Smooth muscle cell (in vitro differentiated cells): Measurements from ENCODE around the gene CRYGB. TPM values are rescaled to one million over a fixed set of nuclear protein-coding genes. Genes with fewer than 3 reads are reported as not detected.
"Not testable (repeated sequence)": the region's sequence is repeated elsewhere in the genome, so short reads cannot be mapped to it uniquely, and the experiment has no call there.

Source experiments
- DNase-seq: peaks from one replicate; lab custom pipeline; 2025; ENCODE audit not compliant: unreplicated experiment; lab: John Stamatoyannopoulos, UW
- H2AFZ ChIP-seq: fragments of 200-600 bp; sonication (generic); 2 replicates; pipeline ENCODE4 v1.6.0; 2016; ENCODE audit warnings: antibody characterized with exemption, low read depth, mild to moderate bottlenecking
- H3F3A ChIP-seq: fragments of 200-600 bp; sonication (generic); 2 replicates; pipeline ENCODE4 v1.6.0; 2017; ENCODE audit warnings: antibody characterized with exemption, low read depth
- H3K27ac ChIP-seq: fragments of 200-600 bp; sonication (generic); 2 replicates; pipeline ENCODE4 v1.5.1; 2016; ENCODE audit warnings: low read depth, mild to moderate bottlenecking
- H3K27me3 ChIP-seq: fragments of 200-600 bp; sonication (generic); 2 replicates; pipeline ENCODE4 v1.6.1; 2016; ENCODE audit warnings: low read depth, mild to moderate bottlenecking
- H3K36me3 ChIP-seq: fragments of 200-600 bp; sonication (generic); 2 replicates; pipeline ENCODE4 v1.5.1; 2016; ENCODE audit warnings: low read depth
- H3K4me1 ChIP-seq: fragments of 200-600 bp; sonication (generic); 2 replicates; pipeline ENCODE4 v1.5.1; 2016; ENCODE audit warnings: low read depth
- H3K4me2 ChIP-seq: fragments of 200-600 bp; sonication (generic); 2 replicates; pipeline ENCODE4 v1.6.0; 2016; ENCODE audit warnings: mild to moderate bottlenecking
- H3K4me3 ChIP-seq: fragments of 200-600 bp; sonication (generic); 2 replicates; pipeline ENCODE4 v1.5.1; 2016; ENCODE audit warnings: mild to moderate bottlenecking
- H3K79me2 ChIP-seq: fragments of 200-600 bp; sonication (generic); 2 replicates; pipeline ENCODE4 v1.6.0; 2016; ENCODE audit warnings: low read depth, mild to moderate bottlenecking
- H3K9ac ChIP-seq: fragments of 200-600 bp; sonication (generic); 2 replicates; pipeline ENCODE4 v1.6.0; 2016; ENCODE audit warnings: low read depth
- H3K9me3 ChIP-seq: fragments of 200-600 bp; sonication (generic); replicated peaks from 2 replicates; pipeline ENCODE4 v1.5.1; 2016; ENCODE audit warnings: low read depth
- H4K20me1 ChIP-seq: fragments of 200-600 bp; sonication (generic); 2 replicates; pipeline ENCODE4 v1.6.0; 2016; ENCODE audit warnings: low read depth
- CTCF ChIP-seq: fragments of 200-600 bp; sonication (generic); IDR thresholded peaks from 2 replicates; pipeline ENCODE4 v1.5.1; 2017; ENCODE audit warnings: borderline replicate concordance, mild to moderate bottlenecking, antibody characterized with exemption; ENCODE audit not compliant: insufficient read depth, poor library complexity, severe bottlenecking
- WGBS: methylation state at CpG from one replicate; pipeline ENCODE4 v1.1.7; 2016; ENCODE audit warnings: low lambda C conversion rate; 5-methylcytosine and 5-hydroxymethylcytosine counted together
- polyA plus RNA-seq: library from polyadenylated mRNA; unstranded; fragments of >200 nt; fragmentation: Nextera tagmentation; extraction: Ambion mirVana; gene quantifications from 2 replicates; pipeline ENCODE4 v1.2.1, GENCODE V29; 2016
- total RNA-seq: library from RNA; depleted of rRNA; stranded (reverse); fragments of >200 nt; gene quantifications from 2 replicates; pipeline ENCODE4 v1.2.3, GENCODE V29; 2014

Gene CRYGB
- total and polyA plus RNA-seq, 2 experiments from 2014 or later, result not detected

- WGBS, result 97% methylated on average over 4 of the region's 4 CpGs
- Histone ChIP-seq H3K79me2 (no peaks in the 10 kb centered on the region), H3K4me1 (no peaks in the 10 kb centered on the region), H4K20me1 (no peaks in the 10 kb centered on the region), H3K27me3 (no peaks in the 10 kb centered on the region), H2AFZ (no peak overlapping the region), H3K27ac (no peak overlapping the region), H3K9me3 (no peaks in the 10 kb centered on the region), H3K9ac (no peak overlapping the region), H3K36me3 (no peaks in the 10 kb centered on the region), H3K4me3 (no peak overlapping the region), H3F3A (peaks cover 4% of the 10 kb centered on the region), H3K4me2 (no peak overlapping the region)
- no peak for TF ChIP-seq CTCF
- DNase-seq, result no peak
Measured at GRCh38 chr2:208127090-208127489, 18.9 kb downstream of the CRYGB start.

- Histone ChIP-seq H3K9ac (no peak overlapping the region), H3F3A (no peaks in the 10 kb centered on the region), H3K4me1 (no peaks in the 10 kb centered on the region), H3K4me3 (no peak overlapping the region), H3K79me2 (no peaks in the 10 kb centered on the region), H3K27me3 (no peaks in the 10 kb centered on the region), H3K9me3 (no peaks in the 10 kb centered on the region), H2AFZ (no peak overlapping the region), H3K36me3 (no peaks in the 10 kb centered on the region), H3K4me2 (no peak overlapping the region), H4K20me1 (no peaks in the 10 kb centered on the region), H3K27ac (no peak overlapping the region)
- no peak for DNase-seq
- WGBS, result 83% methylated on average over 4 of the region's 4 CpGs
- no peak for TF ChIP-seq CTCF
Measured at GRCh38 chr2:208125251-208125650, 20.7 kb downstream of the CRYGB start.

- not testable (repeated sequence) for H2AFZ ChIP-seq, DNase-seq
Measured at GRCh38 chr2:208124013-208124715, 21.8 kb downstream of the CRYGB start, which contains the start of gene CRYGD. CRYGD (minus strand) TSS chr2:208124524; CDS start chr2:208124473, 51 bp downstream.

GRCh38 chr2:208122248-208122647 is 23.7 kb downstream of the CRYGB start:
- TF ChIP-seq CTCF, result no peak
- H3K4me1 ChIP-seq, result no peaks in the 10 kb centered on the region
- no peak overlapping the region for H3K4me2 ChIP-seq

More at GRCh38 chr2:208124013-208124715, 21.8 kb downstream of the CRYGB start, which contains the start of gene CRYGD:
- 75% methylated on average over 45 of the region's 46 CpGs for WGBS
- not testable (repeated sequence) for H3K4me1 ChIP-seq, H3K27ac ChIP-seq, H3K27me3 ChIP-seq, H3K79me2 ChIP-seq, H3K9me3 ChIP-seq, H3K36me3 ChIP-seq, H3K9ac ChIP-seq, H3K4me3 ChIP-seq, H3F3A ChIP-seq, H4K20me1 ChIP-seq
- peak within 1 kb of the TSS; percentile 48 for H3K4me2 ChIP-seq

More at GRCh38 chr2:208122248-208122647, 23.7 kb downstream of the CRYGB start:
- Histone ChIP-seq H3K27ac (no peak overlapping the region), H3K79me2 (no peaks in the 10 kb centered on the region), H3K9me3 (no peaks in the 10 kb centered on the region), H3K27me3 (no peaks in the 10 kb centered on the region), H3K4me3 (no peak overlapping the region), H3K9ac (no peak overlapping the region), H3K36me3 (no peaks in the 10 kb centered on the region), H4K20me1 (no peaks in the 10 kb centered on the region), H3F3A (no peaks in the 10 kb centered on the region), H2AFZ (no peak overlapping the region)
- WGBS, result 92% methylated on average over 1 of the region's 1 CpG
- DNase-seq, result no peak
